ENCODE results near the gene PREX1. TPM values are rescaled to one million over a fixed set of nuclear protein-coding genes. Genes with fewer than 3 reads are reported as not detected.

PREX1 gene
- polyA plus RNA-seq, 1 donor: 18.2 TPM

GRCh38 chr20:48639899-48640298 lies 187.9 kb downstream of the PREX1 start:
- no peak for DNase-seq (ENCODE audit: low read depth)

- DNase-seq (ENCODE audit: low read depth): no peak
Measured at GRCh38 chr20:48638546-48638945, 189.3 kb downstream of the PREX1 start.

GRCh38 chr20:48637461-48637860 lies 190.3 kb downstream of the PREX1 start:
- no peak for DNase-seq (ENCODE audit: low read depth)

GRCh38 chr20:48636301-48636700 lies 191.5 kb downstream of the PREX1 start:
- no peak for DNase-seq (ENCODE audit: low read depth)

GRCh38 chr20:48635791-48636267 lies 192.0 kb downstream of the PREX1 start:
- no peak for DNase-seq (ENCODE audit: low read depth)

- no peak for DNase-seq (ENCODE audit: low read depth)
Measured at GRCh38 chr20:48635361-48635760, 192.4 kb downstream of the PREX1 start.

- DNase-seq (ENCODE audit: low read depth): no peak
Measured at GRCh38 chr20:48634641-48635040, 193.2 kb downstream of the PREX1 start.

- no peak for DNase-seq (ENCODE audit: low read depth)
Measured at GRCh38 chr20:48633620-48634257, 194.1 kb downstream of the PREX1 start.

GRCh38 chr20:48632825-48633619 lies 194.8 kb downstream of the PREX1 start:
- DNase-seq (ENCODE audit: low read depth): no peak

GRCh38 chr20:48632017-48632824 lies 195.6 kb downstream of the PREX1 start:
- DNase-seq (ENCODE audit: low read depth): no peak

- no peak for DNase-seq (ENCODE audit: low read depth)
Measured at GRCh38 chr20:48631114-48632016, 196.4 kb downstream of the PREX1 start.

- DNase-seq (ENCODE audit: low read depth): no peak
Measured at GRCh38 chr20:48630342-48631075, 197.3 kb downstream of the PREX1 start.

- DNase-seq (ENCODE audit: low read depth): no peak
Measured at GRCh38 chr20:48629960-48630315, 197.9 kb downstream of the PREX1 start.

- no peak for DNase-seq (ENCODE audit: low read depth)
Measured at GRCh38 chr20:48629069-48629959, 198.5 kb downstream of the PREX1 start.

GRCh38 chr20:48627737-48628128 lies 200.1 kb downstream of the PREX1 start:
- no peak for DNase-seq (ENCODE audit: low read depth)

GRCh38 chr20:48626938-48627736 lies 200.7 kb downstream of the PREX1 start:
- DNase-seq (ENCODE audit: low read depth): no peak

GRCh38 chr20:48626226-48626937 lies 201.4 kb downstream of the PREX1 start:
- no peak for DNase-seq (ENCODE audit: low read depth)
